ENCODE data around the gene TRAK2.
"Not testable (repeated sequence)": the region's sequence is repeated elsewhere in the genome, so short reads cannot be mapped to it uniquely, and the experiment has no call there.

The TRAK2 gene

GRCh38 chr2:201396595-201396994, 54.7 kb downstream of the TRAK2 start:
- Histone ChIP-seq H3K36me3 (peaks cover 26% of the 10 kb centered on the region), H3K27me3 (no peaks in the 10 kb centered on the region), H3K4me3 (ENCODE audit: low read depth, low read length) (no peak overlapping the region), H3K4me1 (peaks cover 2% of the 10 kb centered on the region), H3K9me3 (no peaks in the 10 kb centered on the region)
- no peak for DNase-seq
- TF ChIP-seq CTCF (IDR thresholded peaks at IDR 0.05; ENCODE audit: low read depth, low read length) = no peak

GRCh38 chr2:201383136-201383535, 68.1 kb downstream of the TRAK2 start:
- no peaks in the 10 kb centered on the region for H3K27me3 ChIP-seq
- DNase-seq = no peak
- H3K4me1 ChIP-seq = no peaks in the 10 kb centered on the region
- no peaks in the 10 kb centered on the region for H3K9me3 ChIP-seq
- TF ChIP-seq CTCF (IDR thresholded peaks at IDR 0.05; ENCODE audit: low read depth, low read length) = no peak
- H3K36me3 ChIP-seq = peaks cover 36% of the 10 kb centered on the region
- no peak overlapping the region for H3K4me3 ChIP-seq (ENCODE audit: low read depth, low read length)

- TF ChIP-seq CTCF (IDR thresholded peaks at IDR 0.05; ENCODE audit: low read depth, low read length) = no peak
- H3K27me3 ChIP-seq = no peaks in the 10 kb centered on the region
- no peaks in the 10 kb centered on the region for H3K9me3 ChIP-seq
- H3K36me3 ChIP-seq = peaks cover 15% of the 10 kb centered on the region
- no peaks in the 10 kb centered on the region for H3K4me1 ChIP-seq
- DNase-seq = no peak
- H3K4me3 ChIP-seq (ENCODE audit: low read depth, low read length) = no peak overlapping the region
Measured at GRCh38 chr2:201378496-201379397, 72.5 kb downstream of the TRAK2 start.

GRCh38 chr2:201377218-201377617, 74.0 kb downstream of the TRAK2 start:
- Histone ChIP-seq H3K4me1 (no peaks in the 10 kb centered on the region), H3K4me3 (ENCODE audit: low read depth, low read length) (no peak overlapping the region), H3K27me3 (no peaks in the 10 kb centered on the region), H3K9me3 (no peaks in the 10 kb centered on the region), H3K36me3 (peaks cover 7% of the 10 kb centered on the region)
- DNase-seq = no peak
- TF ChIP-seq CTCF (IDR thresholded peaks at IDR 0.05; ENCODE audit: low read depth, low read length) = no peak

GRCh38 chr2:201369775-201370174, 81.5 kb downstream of the TRAK2 start:
- DNase-seq = no peak
- Histone ChIP-seq H3K4me3 (ENCODE audit: low read depth, low read length) (no peak overlapping the region), H3K9me3 (no peaks in the 10 kb centered on the region), H3K4me1 (no peaks in the 10 kb centered on the region), H3K27me3 (no peaks in the 10 kb centered on the region), H3K36me3 (no peaks in the 10 kb centered on the region)
- TF ChIP-seq CTCF (IDR thresholded peaks at IDR 0.05; ENCODE audit: low read depth, low read length) = no peak

GRCh38 chr2:201369318-201369717, 81.9 kb downstream of the TRAK2 start:
- not testable (repeated sequence) for DNase-seq; H3K36me3 ChIP-seq; H3K4me1 ChIP-seq; H3K4me3 ChIP-seq (ENCODE audit: low read depth, low read length); H3K9me3 ChIP-seq; H3K27me3 ChIP-seq

All from BE2C (cell line).